Measurements from ENCODE around the gene TRIO. TPM values are rescaled to one million over a fixed set of nuclear protein-coding genes. Genes with fewer than 3 reads are reported as not detected.

TRIO gene
- total and polyA plus RNA-seq, 2 experiments from 2014 or later: 18.5 to 78.2 TPM

DNA sequence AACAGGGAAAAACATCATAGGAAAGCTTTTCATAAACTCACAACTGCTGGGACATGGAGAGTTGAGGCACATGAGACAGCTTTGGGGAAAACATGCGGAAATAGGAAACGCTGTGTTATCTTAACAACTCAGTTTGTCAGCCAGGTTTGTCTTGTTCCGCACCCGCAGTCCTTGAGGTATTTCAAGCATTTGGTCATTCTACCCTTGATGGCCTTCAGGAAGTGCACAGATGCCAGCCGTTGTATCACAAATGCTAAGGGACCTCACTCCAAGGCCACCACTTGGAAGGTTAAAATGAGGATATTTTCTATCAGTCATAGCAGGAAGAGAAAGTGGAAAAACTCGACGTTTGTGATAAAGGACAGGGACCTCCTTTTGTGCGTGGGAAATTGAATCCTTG, 83.8 kb downstream of the TRIO start:
- TF ChIP-seq EZH2phosphoT487 (IDR thresholded peaks at IDR 0.05; ENCODE audit: low read depth, severe bottlenecking, unreplicated experiment): no peak
- TF ChIP-seq CTCF (IDR thresholded peaks at IDR 0.05; ENCODE audit: poor library complexity): no peak
- no peak for TF ChIP-seq EZH2 (IDR thresholded peaks at IDR 0.05; ENCODE audit: borderline replicate concordance)
- peaks cover 35% of the 10 kb centered on the region for H4K20me1 ChIP-seq (ENCODE audit: insufficient read depth, poor library complexity, severe bottlenecking)
- 70% methylated on average over 8 of the region's 8 CpGs for WGBS (ENCODE audit: low lambda C conversion rate, missing lambda C conversion rate)
- H3K9me3 ChIP-seq (ENCODE audit: low read depth): no peaks in the 10 kb centered on the region
- no peaks in the 10 kb centered on the region for H3K9me2 ChIP-seq (replicated peaks; ENCODE audit: insufficient read depth)
- DNase-seq (ENCODE audit: low spot score): no peak
- H3K4me3 ChIP-seq: no peak overlapping the region
- H3K4me1 ChIP-seq (ENCODE audit: insufficient read depth): peaks cover 3% of the 10 kb centered on the region
- H3K79me2 ChIP-seq: peaks cover 99% of the 10 kb centered on the region
- no peak overlapping the region for H3K27ac ChIP-seq
- no peak overlapping the region for H3K4me2 ChIP-seq
- no peaks in the 10 kb centered on the region for H3K36me3 ChIP-seq (replicated peaks; ENCODE audit: insufficient read depth, low read depth)
- no peak overlapping the region for H2AFZ ChIP-seq
- no peaks in the 10 kb centered on the region for H3K27me3 ChIP-seq

DNA sequence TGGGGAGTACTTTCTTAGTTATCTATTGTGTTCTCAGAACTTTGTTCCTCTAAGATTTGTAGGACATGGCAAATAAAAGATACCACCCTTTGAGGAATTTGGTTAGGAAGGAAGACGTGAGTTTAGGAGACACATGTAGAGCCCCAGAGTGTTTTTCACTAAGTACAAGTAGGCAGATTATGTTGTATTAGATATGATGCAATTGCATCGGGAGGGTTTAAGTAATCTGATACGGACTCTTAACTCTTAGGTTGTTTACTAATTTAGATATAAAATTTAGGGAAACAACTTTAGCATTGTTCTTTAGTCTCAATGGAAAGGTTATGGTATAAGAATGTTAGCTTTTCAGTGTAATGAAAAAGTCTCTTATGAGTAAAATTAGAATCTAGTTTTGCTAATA, 84.4 kb downstream of the TRIO start:
- no peak for DNase-seq (ENCODE audit: low spot score)
- Histone ChIP-seq H3K4me3 (no peak overlapping the region), H3K9me2 (replicated peaks; ENCODE audit: insufficient read depth) (no peaks in the 10 kb centered on the region), H3K4me1 (ENCODE audit: insufficient read depth) (peaks cover 5% of the 10 kb centered on the region), H3K27ac (no peak overlapping the region), H3K9me3 (ENCODE audit: low read depth) (no peaks in the 10 kb centered on the region), H3K4me2 (no peak overlapping the region), H3K79me2 (peaks cover 99% of the 10 kb centered on the region), H3K36me3 (replicated peaks; ENCODE audit: insufficient read depth, low read depth) (no peaks in the 10 kb centered on the region), H2AFZ (no peak overlapping the region), H4K20me1 (ENCODE audit: insufficient read depth, poor library complexity, severe bottlenecking) (peaks cover 35% of the 10 kb centered on the region), H3K27me3 (no peaks in the 10 kb centered on the region)
- TF ChIP-seq EZH2 (IDR thresholded peaks at IDR 0.05; ENCODE audit: borderline replicate concordance): no peak
- WGBS (ENCODE audit: low lambda C conversion rate, missing lambda C conversion rate): 48% methylated on average over 3 of the region's 3 CpGs

- Histone ChIP-seq H3K9me3 (ENCODE audit: low read depth) (no peaks in the 10 kb centered on the region), H2AFZ (no peak overlapping the region), H3K4me1 (ENCODE audit: insufficient read depth) (peaks cover 5% of the 10 kb centered on the region), H4K20me1 (ENCODE audit: insufficient read depth, poor library complexity, severe bottlenecking) (peaks cover 35% of the 10 kb centered on the region), H3K9me2 (replicated peaks; ENCODE audit: insufficient read depth) (no peaks in the 10 kb centered on the region), H3K4me2 (no peak overlapping the region), H3K27ac (no peak overlapping the region), H3K27me3 (no peaks in the 10 kb centered on the region), H3K79me2 (peaks cover 99% of the 10 kb centered on the region), H3K4me3 (no peak overlapping the region), H3K36me3 (replicated peaks; ENCODE audit: insufficient read depth, low read depth) (no peaks in the 10 kb centered on the region)
- DNase-seq (ENCODE audit: low spot score): no peak
- TF ChIP-seq CTCF (IDR thresholded peaks at IDR 0.05; ENCODE audit: poor library complexity): no peak
- TF ChIP-seq EZH2 (IDR thresholded peaks at IDR 0.05; ENCODE audit: borderline replicate concordance): no peak
- WGBS (ENCODE audit: low lambda C conversion rate, missing lambda C conversion rate): 92% methylated on average over 6 of the region's 6 CpGs
Measured at GRCh38 chr5:14228219-14228618, 85.1 kb downstream of the TRIO start.

DNA sequence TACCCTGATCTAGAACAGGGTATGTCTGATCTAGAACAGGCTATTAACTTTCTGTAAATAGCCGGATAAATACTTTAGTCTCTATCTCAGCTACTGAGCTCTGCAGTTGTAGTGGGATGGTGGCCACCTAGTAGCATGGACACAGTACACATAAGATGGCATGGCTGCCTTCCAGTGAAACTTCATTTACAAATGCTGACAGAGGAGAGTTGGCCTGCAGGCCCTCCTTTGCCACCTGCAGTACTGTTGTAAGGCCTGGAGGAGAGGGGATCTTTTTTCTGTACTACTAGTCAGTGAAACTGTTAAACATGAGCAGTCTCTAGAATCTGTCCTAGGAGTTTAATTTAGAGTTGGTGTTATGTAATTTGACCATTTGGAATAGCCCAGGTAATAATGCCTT, 86.0 kb downstream of the TRIO start:
- peaks cover 30% of the 10 kb centered on the region for H4K20me1 ChIP-seq (ENCODE audit: insufficient read depth, poor library complexity, severe bottlenecking)
- no peak for TF ChIP-seq EZH2phosphoT487 (IDR thresholded peaks at IDR 0.05; ENCODE audit: low read depth, severe bottlenecking, unreplicated experiment)
- H3K4me2 ChIP-seq: no peak overlapping the region

More for the DNA sequence above, 86.0 kb downstream of the TRIO start:
- no peak overlapping the region for H3K27ac ChIP-seq
- no peak overlapping the region for H3K4me3 ChIP-seq
- H3K27me3 ChIP-seq: no peaks in the 10 kb centered on the region
- no peaks in the 10 kb centered on the region for H3K36me3 ChIP-seq (replicated peaks; ENCODE audit: insufficient read depth, low read depth)
- no peak overlapping the region for H2AFZ ChIP-seq
- no peaks in the 10 kb centered on the region for H3K9me3 ChIP-seq (ENCODE audit: low read depth)
- DNase-seq (ENCODE audit: low spot score): no peak
- H3K4me1 ChIP-seq (ENCODE audit: insufficient read depth): peaks cover 5% of the 10 kb centered on the region
- H3K79me2 ChIP-seq: peaks cover 99% of the 10 kb centered on the region
- WGBS (ENCODE audit: low lambda C conversion rate, missing lambda C conversion rate): 100% methylated on average over 1 of the region's 1 CpG
- H3K9me2 ChIP-seq (replicated peaks; ENCODE audit: insufficient read depth): no peaks in the 10 kb centered on the region
